ENCODE data around the gene TP53BP1.
A peak's percentile ranks its signal among the peaks of the same experiment; 100 is the strongest.

The TP53BP1 gene

GRCh38 chr15:43484455-43484854 lies 8.5 kb downstream of the TP53BP1 start:
- no peak for DNase-seq

GRCh38 chr15:43483297-43484128 lies 9.4 kb downstream of the TP53BP1 start:
- no peak for DNase-seq

- no peak for DNase-seq
Observed at GRCh38 chr15:43473885-43474284, 19.1 kb downstream of the TP53BP1 start.

GRCh38 chr15:43471975-43472374 lies 21.0 kb downstream of the TP53BP1 start:
- DNase-seq: no peak

- no peak for DNase-seq
Observed at GRCh38 chr15:43469867-43470266, 23.1 kb downstream of the TP53BP1 start.

- no peak for DNase-seq
Observed at GRCh38 chr15:43465100-43465499, 27.9 kb downstream of the TP53BP1 start.

- DNase-seq: no peak
Observed at GRCh38 chr15:43463998-43464397, 29.0 kb downstream of the TP53BP1 start.

GRCh38 chr15:43463507-43463906 lies 29.4 kb downstream of the TP53BP1 start:
- DNase-seq: no peak

- DNase-seq: no peak
Observed at GRCh38 chr15:43449981-43450380, 43.0 kb downstream of the TP53BP1 start.

GRCh38 chr15:43446344-43446743 lies 46.6 kb downstream of the TP53BP1 start:
- DNase-seq: no peak

- DNase-seq: no peak
Observed at GRCh38 chr15:43441316-43441715, 51.6 kb downstream of the TP53BP1 start.

GRCh38 chr15:43440721-43441281 lies 52.2 kb downstream of the TP53BP1 start:
- DNase-seq: peak; percentile 4

GRCh38 chr15:43439268-43439667 lies 53.7 kb downstream of the TP53BP1 start:
- DNase-seq: no peak

GRCh38 chr15:43436395-43436794 lies 56.6 kb downstream of the TP53BP1 start:
- DNase-seq: no peak

- no peak for DNase-seq
Observed at GRCh38 chr15:43434446-43434845, 58.5 kb downstream of the TP53BP1 start.

- no peak for DNase-seq
Observed at GRCh38 chr15:43433661-43434303, 59.2 kb downstream of the TP53BP1 start.

GRCh38 chr15:43433165-43433564 lies 59.8 kb downstream of the TP53BP1 start:
- no peak for DNase-seq

GRCh38 chr15:43429687-43430086 lies 63.3 kb downstream of the TP53BP1 start:
- no peak for DNase-seq

GRCh38 chr15:43423793-43424192 lies 69.2 kb downstream of the TP53BP1 start:
- DNase-seq: no peak

- no peak for DNase-seq
Observed at GRCh38 chr15:43420876-43421275, 72.1 kb downstream of the TP53BP1 start.

- no peak for DNase-seq
Observed at GRCh38 chr15:43420435-43420834, 72.5 kb downstream of the TP53BP1 start.

GRCh38 chr15:43414196-43414595 lies 78.8 kb downstream of the TP53BP1 start:
- DNase-seq: no peak

GRCh38 chr15:43412096-43412495 lies 80.9 kb downstream of the TP53BP1 start:
- no peak for DNase-seq

- no peak for DNase-seq
Observed at GRCh38 chr15:43410572-43411214, 82.3 kb downstream of the TP53BP1 start.
